HG02981 (cell line): ENCODE results near the gene HOXC9.

Experiments used
- ATAC-seq: cut with Tn5 transposase; IDR thresholded peaks from one replicate; pipeline ENCODE4 v1.9.1; 2021; ENCODE audit warnings: mild to moderate bottlenecking, moderate library complexity; ENCODE audit not compliant: unreplicated experiment

Gene HOXC9

DNA sequence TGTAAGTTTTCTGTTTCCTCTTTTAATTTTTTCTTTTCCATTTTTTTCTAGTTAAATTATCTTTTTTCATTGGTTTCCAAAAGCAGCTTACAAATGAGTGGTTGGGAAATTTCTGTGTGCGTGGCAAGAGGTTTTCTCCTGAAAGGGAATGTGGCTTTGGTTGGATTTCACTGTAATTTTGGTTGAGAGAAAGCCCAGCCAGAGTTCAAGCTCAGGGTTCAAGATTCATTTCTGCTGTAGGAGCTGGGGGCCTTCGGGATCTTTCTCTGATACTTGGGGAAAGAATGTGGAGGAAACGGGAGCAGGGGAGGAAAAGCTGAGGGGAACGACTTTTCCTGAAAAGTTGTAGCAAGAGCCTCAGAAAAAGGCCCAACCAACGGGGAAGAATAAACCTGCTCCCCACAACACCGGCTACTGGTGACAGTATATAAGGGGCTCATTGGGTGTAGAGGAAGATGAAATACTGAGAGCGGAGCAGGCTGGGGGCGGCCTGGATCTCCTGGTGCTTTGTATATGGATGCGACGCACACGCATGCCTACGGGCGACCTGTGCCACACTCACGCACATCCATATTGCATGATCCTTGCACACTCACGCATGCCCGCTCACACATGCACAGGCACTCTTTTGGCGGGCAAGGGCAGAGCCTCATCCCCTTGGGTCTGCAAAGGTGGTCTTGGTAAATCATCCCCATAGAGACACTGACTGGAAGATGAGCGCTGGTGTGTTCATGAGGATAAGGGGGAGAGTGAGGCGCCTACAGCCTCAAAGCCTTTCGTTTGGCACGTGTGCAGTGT lies 13.1 kb upstream of the HOXC9 start:
- ATAC-seq = no peak

DNA sequence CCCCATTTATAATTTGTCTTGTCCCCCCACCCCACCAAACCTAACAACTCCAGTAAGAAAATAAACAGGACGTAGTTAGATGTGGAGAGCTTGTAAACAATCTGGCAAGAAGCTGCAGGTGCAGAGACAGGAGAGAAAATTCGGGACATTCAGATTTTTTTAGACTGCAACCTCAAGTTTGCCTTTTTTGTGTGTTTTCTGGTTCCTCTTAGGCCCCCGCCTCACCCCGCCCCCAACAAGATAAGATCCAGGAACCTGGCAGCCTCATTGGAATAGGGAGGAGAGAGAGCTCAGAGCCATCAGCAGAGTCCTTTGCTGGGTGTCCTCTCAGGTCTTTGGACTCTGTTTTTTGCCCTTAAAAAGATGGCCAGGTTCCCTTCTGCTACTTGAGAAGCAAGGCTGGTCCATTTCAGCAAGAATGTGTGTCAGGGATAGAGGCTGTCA lies 12.2 kb upstream of the HOXC9 start:
- no peak for ATAC-seq

DNA sequence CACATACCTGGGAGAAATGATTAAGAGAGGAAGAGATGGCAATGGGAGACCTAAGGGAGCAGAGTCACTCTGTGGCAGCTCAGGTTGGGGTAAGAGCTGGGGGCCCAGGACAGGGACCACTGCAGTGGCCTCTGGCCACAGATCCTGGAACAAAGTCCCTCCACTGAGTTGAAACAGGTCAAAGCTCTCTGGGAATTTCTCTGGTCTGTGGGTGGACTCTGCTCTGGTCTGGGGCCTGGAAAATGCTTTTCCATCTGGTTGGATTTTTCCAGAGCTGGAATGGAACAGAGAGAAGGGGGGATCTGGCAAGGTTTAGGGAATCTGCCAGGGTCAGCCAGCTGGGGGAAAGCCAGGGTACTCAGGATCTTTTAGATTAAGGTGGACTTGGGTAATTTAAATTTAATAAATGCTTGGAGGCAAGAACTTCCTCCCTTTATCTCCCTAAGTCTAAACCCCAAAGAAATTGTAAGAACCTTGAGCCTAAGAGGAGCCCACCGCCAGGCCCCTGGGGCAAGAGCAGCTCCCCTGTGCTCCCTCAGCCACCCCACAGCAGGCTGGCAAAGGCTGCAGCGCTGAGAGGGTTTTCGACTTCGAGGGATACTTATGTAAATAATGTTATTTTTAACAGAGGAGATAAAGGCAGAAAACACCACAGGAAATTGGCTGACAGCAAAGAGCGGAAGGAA lies 11.3 kb upstream of the HOXC9 start:
- ATAC-seq = no peak

DNA sequence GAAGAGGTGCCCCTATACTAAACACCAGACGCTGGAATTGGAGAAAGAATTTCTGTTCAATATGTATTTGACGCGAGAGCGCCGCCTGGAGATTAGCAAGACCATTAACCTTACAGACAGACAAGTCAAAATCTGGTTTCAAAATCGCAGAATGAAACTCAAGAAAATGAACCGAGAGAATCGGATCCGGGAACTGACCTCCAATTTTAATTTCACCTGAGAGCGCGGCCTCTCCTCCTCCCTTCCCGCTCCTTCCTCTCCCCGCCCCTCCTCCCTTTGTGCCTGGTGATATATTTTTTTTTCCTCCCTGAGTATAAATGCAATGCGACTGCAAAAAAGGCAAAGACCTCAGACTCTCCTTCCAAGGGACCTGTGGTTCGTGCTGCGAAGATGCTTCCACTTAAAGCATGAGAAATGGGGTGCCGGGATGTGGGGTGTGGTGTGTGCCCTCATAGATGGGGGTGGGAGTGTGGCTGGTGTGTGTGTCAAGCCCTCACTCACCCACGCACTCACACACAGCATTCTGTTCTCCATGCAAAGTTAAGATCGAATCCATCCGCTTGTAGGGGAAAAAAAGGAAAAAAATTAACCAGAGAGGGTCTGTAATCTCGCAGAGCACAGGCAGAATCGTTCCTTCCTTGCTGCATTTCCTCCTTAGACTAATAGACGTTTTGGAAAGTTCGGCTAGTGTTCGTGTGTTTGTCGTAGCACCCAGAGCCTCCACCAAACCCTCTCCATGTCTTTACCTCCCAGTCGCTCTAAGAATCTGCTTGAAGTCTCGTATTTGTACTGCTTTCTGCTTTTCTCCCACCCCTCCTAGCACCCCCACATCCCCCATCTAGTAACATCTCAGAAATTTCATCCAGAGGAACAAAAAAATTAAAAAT lies 10.5 kb upstream of the HOXC9 start:
- ATAC-seq = no peak

DNA sequence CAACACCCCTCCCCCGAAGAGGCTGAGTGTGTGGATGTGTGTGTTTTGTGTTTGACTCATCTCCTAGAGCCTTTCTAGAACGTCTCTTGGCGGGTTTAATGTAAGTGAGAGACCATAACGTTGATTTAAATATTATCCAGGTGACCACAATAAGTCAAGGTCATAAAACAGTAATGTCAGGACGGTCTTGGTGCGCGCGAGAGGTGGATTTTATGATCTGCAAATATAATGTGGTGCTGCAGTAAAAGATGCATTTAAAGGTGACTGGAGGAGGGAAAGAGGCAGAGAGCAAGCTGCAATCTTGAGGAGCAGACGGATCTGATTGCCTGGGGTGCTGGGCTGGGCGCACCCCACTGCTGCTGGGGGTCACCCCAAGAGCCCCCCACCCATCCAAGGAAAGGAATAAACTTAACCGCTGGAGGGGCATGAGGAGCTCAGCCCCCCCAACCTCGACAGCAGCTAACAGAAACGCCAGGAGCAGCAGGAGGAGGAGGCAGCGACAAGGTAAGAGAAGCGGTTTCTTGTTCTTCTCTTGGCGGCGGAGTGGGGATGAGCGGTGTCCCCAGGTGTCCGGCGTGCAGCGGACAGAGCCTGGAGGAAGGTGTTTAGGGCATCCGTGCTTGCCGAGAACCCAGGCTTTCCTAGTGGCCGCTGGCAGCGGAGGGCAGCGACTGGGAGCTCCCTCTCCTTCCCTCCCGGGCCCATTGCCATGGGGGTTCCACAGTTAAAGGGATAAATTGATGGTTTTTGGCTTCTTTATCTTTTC lies 9.5 kb upstream of the HOXC9 start:
- ATAC-seq = no peak

DNA sequence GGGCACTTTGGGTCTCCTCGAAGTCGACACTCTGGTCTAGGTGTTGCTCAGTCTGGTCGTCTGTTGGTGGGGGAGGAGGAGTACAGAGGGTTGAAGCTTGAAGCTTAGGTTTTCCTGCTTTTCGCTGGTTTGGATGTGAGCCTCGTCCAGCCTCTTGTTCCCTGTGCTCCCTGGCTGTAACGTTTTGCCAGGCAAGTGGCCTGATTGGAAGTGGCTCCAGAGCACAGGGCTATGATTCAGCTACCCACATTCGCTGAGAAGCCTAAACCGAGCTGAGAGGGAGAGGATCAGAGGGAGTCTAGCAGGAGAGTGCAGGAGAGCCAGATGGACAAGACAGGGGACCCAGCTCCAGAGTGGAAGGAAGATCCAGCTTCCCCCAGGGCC lies 8.9 kb upstream of the HOXC9 start:
- ATAC-seq = no peak

DNA sequence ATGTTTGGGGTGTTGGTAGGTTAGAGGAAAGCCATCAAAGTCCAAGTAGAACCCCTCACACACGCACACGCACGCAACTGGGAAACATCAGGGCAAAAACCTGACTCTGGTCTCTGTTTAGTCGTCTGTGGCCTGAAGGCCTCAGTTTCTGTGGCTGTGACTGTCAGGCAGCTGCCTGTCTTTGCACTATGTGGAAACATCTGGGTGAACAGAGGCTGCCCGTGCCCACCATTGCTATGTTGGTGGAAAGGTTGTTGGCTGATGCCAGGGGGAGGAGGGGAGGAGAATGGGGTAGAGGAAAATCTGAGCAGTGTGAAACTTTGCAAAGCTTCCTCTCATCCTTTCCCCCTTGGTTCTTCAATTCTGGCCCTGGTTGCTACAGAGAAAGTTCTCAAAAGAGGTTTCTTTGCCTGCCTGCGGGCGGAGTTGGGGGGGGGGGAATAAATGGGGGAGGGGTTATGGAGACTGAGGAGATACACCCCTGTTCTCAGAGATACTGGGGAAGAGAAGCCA lies 7.5 kb upstream of the HOXC9 start:
- no peak for ATAC-seq

DNA sequence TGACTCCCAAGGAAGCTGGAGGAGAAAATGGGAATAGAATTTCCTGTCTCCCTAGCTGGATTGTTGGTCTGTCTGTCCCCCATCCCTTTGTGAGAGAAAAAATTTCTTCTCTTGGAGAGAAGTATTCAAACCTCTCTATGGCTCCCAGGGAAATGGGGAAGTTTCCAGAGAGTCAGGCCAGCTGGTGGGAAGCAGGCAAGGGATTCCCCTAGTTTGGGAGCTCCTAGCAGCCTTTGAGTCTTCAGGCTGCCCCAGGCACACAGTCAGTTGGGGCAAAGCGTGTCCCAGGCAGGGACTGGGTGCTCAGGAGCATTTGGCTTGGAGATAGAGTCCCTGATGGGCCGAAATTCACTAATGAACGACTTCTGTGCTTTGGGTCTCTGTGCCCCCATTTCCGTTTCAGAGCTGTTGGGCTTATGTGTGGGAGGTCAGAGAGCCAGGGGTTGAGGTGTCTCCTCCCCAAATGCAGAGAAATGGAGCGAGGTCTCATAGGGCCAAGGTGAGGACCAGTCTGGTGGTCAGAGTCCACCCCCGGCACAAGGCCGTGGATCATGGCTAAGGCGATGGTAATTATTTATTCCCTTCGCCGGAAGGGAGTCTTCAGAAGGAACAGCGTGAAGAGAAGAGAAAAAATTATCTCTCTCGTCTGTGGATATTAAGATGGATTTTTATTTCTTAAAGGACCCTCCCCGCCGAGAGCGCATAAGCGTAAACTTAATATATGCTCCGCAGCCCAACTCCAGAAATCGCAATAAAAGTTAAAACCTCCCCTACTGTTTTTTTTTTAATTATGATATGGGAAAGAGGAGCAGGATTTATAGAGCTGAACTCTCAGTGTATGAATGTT lies 6.6 kb upstream of the HOXC9 start:
- ATAC-seq = no peak

DNA sequence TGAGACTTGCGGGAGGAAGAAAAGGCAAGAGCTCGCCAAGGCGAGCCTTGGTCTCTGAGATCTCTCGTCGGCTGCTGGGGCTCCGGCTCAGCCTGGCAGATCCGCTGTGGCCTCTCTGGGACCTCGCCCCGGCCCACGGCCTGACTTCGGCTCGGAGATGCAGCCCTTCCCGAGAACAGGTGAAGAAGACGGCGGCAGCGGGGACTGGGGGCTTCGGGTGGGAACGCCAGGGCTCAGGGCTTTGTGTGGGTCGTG lies 6.0 kb upstream of the HOXC9 start:
- ATAC-seq = no peak

DNA sequence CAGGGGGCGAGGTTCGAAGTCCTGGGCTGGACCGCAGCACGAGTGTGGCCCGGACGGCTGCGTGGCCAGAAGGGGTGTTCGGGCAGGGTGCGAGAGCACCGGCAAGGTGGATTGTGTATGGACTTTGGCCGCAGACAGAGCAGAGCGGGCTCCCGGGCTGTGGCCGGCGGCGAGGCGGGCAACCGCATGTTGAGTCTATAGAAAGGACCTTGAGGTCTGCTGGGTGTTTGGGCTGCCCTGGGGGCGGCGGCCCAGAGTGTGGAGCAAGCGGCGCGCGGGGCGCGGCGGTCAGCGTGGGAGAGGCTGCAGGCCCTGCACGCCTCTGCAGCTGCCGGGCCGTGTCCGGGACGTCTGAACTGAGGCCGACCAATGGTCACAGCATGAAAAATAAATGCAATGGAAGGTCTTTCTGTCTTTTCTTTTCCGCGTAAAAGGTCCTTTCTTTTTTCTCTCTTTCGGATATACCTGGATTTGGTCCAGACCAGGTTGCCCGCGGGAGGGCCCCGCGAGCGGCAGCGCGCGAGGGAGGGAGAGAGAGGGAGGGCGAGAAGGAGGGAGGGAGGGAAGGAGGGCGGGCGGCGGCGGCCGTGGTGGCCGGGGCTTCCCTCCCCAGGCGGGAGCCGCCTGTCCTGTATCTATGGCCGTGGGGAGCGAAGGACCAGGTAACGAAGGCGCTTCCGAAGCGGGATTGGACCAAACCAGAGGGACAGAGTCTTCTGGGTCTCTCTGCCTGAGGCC lies 5.5 kb upstream of the HOXC9 start:
- no peak for ATAC-seq

DNA sequence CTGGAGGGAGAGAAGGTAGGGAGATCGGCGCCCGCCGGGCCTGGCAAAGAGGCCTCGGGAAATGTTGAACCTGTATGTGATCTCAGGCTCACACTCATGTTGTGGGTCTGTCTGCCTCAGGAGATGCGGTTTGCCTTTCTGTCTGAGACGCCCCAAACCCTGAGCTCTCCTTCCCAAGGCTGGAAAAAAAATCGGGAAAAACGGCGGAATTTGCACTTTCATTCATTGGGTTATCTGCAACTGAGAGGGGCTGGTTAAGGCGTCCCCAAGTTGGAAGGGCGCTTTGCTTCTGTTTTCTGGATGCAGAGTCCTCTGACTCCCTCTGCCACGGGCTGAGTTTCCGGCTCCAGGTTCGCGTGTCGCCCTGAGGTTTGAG lies 5.0 kb upstream of the HOXC9 start:
- no peak for ATAC-seq

DNA sequence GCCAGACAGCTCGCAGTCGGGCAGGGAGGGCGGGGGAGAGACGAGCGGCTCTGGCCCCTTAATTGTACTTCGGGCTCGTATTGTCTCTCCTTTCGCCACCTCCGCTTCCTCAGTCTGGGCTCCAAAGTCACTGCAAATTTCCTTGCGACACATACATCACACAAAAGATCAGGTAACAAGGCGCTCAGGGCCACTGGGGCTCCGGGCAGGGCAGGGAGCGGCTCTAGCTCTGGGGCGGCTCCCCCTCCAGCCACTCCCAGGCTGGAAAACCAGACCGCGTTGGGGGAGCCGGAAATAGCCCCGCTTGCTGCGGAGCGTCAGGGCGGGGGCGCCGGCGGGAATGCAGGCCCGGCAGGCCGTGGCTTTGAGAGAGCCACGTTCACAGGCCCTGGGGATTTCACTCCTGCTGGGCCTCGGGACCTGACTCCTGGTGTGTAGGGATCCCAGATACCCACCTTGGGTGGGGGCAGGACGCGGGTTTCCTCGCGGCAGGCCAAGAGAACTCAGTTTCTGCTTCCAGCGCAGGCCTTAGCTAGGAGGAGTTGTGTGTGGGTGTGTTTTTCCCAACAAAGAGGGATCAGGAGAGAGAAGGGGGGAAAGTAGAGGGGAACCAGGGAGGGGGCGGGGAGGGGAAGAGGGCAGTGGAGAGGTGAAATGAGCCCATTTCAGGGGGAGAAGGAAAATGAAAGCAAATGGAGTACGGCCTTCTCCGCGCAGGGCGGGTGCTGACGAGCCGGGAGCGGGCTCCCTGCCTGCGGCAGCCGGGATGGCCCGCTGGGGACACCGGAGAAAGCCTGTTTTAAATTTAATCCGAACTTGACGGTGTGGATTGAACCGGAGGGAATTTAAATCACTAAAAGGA lies 4.4 kb upstream of the HOXC9 start:
- no peak for ATAC-seq

DNA sequence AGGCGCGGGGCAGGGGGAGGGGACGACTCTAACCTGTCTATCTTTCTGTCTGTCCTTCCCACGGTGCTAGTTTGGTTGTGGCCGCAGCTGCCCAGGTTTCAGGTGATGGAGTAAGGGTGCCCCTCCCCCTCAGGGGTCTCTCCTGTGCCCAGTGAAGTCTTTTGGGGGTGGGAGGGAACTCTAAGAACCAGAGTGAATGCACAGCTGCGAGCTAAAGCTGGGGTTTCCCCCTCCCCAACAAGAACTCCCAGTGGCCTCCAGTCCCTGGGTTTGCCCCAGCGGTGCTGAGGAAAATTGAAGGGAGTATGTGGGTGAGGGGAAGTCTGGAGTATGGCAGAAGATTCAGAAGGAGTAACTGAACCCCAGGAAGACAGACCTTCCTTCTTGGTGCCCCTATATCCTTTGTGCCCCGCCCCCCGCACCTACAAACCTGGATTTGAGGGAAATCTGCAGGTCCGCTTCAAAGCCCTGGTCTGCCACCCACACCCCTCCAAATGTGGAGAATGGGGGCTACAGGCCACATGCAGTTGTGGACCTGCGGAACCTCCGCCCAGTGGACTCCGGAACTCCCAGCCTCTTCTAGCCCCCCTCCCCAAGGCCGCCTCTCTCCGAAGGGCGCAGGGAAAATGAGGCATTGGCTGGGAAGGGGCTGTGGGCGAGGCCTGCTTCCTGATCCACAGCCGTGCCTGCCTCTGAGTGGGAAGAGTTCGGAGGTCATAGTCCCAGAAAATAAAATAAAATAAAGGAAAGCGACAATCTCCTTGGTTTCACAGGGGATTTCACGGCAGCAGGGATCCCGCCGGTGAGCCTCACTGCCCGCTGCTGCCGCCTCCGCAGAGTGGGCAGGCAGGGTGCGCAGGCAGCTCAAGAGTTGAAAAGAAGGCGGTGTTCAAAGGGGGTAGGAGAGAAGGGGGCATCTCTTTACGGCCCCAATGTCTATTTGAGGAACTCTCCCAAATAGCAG lies 3.4 kb upstream of the HOXC9 start:
- no peak for ATAC-seq

DNA sequence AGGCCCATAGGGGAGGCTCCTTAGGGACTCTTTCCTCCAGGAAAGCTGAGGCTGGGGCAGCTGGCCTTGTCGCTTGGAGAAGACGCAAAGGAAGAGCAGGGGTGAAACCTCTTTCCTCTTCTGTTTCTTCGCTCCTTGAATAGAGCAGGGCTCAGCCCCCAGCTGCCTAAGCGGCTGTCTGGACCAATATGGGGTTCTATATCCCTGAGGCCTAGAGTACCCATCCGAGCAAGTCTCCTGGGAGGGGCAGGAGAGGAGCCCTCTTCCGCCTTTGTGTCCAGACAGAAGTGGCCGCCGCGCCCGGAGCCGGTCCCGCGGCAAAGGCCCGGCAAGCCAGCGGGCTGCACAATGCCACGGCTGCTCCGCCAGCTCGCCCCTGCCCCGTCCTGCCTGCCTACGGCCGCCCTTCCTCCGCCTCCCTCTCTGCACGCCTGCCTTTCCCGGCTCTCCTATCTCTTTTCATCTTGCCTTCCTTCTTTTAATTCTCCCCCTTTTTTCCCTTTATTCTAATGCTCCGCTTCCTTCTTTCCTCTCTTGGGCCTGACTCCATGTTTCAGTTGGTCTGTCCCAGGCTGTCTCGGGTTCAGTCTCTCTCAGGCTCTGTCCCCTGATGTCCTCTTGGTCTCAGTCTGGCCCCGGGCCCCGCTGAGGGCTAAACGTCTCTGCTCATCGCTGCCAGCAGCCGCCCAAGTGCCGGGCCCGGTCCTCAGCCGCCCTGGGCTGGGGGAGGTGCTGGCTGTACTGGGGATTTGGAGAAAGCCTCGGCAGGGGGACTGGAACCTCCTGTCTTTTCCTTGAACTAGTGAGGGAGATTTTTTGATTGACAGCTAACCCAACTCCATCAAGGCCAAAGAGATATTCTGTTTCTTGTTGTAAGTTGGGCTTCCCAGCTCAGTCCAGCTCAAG lies 2.5 kb upstream of the HOXC9 start:
- ATAC-seq = no peak

DNA sequence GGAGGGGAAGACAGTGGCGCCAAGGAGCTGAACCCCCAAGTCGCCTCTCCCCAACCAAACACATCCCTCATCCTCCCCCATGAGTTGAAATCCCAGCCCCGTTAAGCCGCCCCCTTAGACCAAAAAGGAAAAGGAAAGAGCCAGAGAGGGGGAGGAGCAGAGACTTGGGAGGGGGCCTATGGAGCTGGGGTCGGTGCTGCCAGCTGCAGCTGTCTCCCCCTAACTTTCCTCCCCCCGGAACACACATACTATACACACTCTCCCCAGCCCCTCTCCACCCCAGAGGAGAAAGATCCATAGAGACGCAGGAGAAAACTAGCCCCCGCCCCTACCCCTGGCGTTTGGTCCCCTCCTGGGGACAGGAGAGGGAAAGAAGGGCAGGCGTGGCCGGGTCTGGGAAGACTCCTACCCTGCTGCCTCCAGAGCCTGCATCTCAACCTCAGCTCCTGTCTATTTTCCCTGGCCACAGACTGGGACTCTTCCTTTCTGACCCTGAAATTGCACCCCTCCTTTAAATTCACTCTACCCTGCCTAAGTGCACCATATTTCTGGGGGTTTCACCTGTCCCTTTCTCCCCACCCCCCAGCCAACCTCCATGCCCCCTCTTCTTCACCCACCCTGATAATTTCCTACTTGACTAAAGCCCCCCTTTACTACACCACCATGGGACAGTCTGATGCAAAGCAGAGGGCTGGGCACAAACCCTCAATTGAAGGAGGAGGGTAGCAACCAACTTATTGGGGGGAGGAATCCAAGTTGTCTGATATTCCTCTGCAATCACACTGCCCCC lies 1.7 kb upstream of the HOXC9 start:
- no peak for ATAC-seq

DNA sequence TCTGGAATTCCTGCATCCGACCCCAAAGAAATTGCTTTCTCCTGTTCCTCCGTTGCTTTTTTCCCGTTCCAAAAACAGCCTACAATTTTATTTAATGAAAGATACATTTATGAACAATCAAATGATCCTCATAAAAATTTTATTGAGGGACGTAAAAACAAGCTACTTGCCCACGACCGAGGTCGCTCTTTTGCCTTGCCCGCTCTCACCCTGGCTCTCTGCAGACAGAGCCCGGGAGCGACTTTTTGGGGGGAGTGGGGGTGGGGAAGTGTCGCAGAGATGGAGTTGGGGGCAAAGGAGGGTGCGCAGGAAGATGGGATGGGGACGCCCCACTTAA lies 1.1 kb upstream of the HOXC9 start:
- ATAC-seq = no peak
